MCF 10A (cell line): ENCODE measurements around the gene ITPRIP. TPM values are rescaled to one million over a fixed set of nuclear protein-coding genes. Genes with fewer than 3 reads are reported as not detected.

Experiments used
- BruUV-seq: library from RNA; stranded (reverse); fragments of 400-500 nt; replicated peaks from 2 replicates; lab custom pipeline; 2021; lab: Mats Ljungman, UMichigan
- CTCF ChIA-PET: fragments of 300-600 bp; sonication (Branson Sonifier 250); formaldehyde crosslinking; extraction: SDS; loops from one replicate; lab custom pipeline; 2021; ENCODE audit warnings: antibody characterized with exemption, inconsistent platforms; lab: Yijun Ruan, JAX
- POLR2A ChIA-PET: fragments of 300-600, 350-650 bp; sonication (Branson Sonifier 250); formaldehyde crosslinking; extraction: SDS; loops from one replicate; lab custom pipeline; 2020; ENCODE audit warnings: antibody characterized with exemption, inconsistent platforms; lab: Yijun Ruan, JAX
- DNase-seq: peaks from one replicate; pipeline ENCODE4 v3.0.0-alpha.2; 2018; ENCODE audit not compliant: unreplicated experiment
- H3K27ac Mint-ChIP-seq: one replicate; pipeline ENCODE4 v1.8.0; 2022; ENCODE audit warnings: mild to moderate bottlenecking, low read depth, mixed read lengths; ENCODE audit not compliant: unreplicated experiment
- H3K27me3 Mint-ChIP-seq: one replicate; pipeline ENCODE4 v1.8.0; 2022; ENCODE audit warnings: mixed read lengths; ENCODE audit not compliant: insufficient read depth, unreplicated experiment
- H3K36me3 Mint-ChIP-seq: one replicate; pipeline ENCODE4 v1.8.0; 2022; ENCODE audit warnings: mild to moderate bottlenecking, moderate library complexity, mixed read lengths; ENCODE audit not compliant: insufficient read depth, unreplicated experiment
- H3K4me1 Mint-ChIP-seq: one replicate; pipeline ENCODE4 v1.8.0; 2022; ENCODE audit warnings: mixed read lengths; ENCODE audit not compliant: insufficient read depth, unreplicated experiment
- H3K4me3 Mint-ChIP-seq: one replicate; pipeline ENCODE4 v1.8.0; 2022; ENCODE audit warnings: mild to moderate bottlenecking, moderate library complexity, mixed read lengths; ENCODE audit not compliant: unreplicated experiment
- H3K9me3 Mint-ChIP-seq: one replicate; pipeline ENCODE4 v1.8.0; 2022; ENCODE audit warnings: mixed read lengths; ENCODE audit not compliant: unreplicated experiment
- intact Hi-C: fragments of 100-400 bp; cut with micrococcal nuclease; formaldehyde crosslinking; loops from 2 replicates; pipeline ENCODE4 v1.14.1; 2022
- total RNA-seq: library from RNA; stranded (reverse); gene quantifications from 2 replicates; pipeline ENCODE4 v1.2.3, GENCODE V29; 2022
- TF ChIP-seq, protein P1 (sequence below): fragments of 200-600 bp; IDR thresholded peaks from one replicate; pipeline ENCODE4 v1.8.0; 2022; ENCODE audit warnings: antibody characterized with exemption, mild to moderate bottlenecking; ENCODE audit not compliant: unreplicated experiment

ITPRIP gene
- total RNA-seq, 1 experiment from 2014 or later: 29.4 TPM

- CTCF ChIA-PET: interaction anchor here (1.3 to 3.5 kb wide), 5 partner anchors 11 to 336 kb away, joined by 3 to 42 read pairs (median 16); partner anchors contain the start of gene CFAP58
- Mint-ChIP-seq H3K27ac (no peak overlapping the region), H3K4me3 (no peak overlapping the region), H3K36me3 (peaks cover 42% of the 10 kb centered on the region), H3K27me3 (no peaks in the 10 kb centered on the region), H3K4me1 (no peaks in the 10 kb centered on the region), H3K9me3 (no peaks in the 10 kb centered on the region)
- intact Hi-C loops: no loop called here
- POLR2A ChIA-PET: interaction anchor here (1.2 to 2.1 kb wide), 2 partner anchors 9 to 61 kb away, joined by 3 to 7 read pairs; no protein-coding TSS in a partner anchor
- no TSS peak for BruUV-seq
- TF ChIP-seq, protein P1, sequence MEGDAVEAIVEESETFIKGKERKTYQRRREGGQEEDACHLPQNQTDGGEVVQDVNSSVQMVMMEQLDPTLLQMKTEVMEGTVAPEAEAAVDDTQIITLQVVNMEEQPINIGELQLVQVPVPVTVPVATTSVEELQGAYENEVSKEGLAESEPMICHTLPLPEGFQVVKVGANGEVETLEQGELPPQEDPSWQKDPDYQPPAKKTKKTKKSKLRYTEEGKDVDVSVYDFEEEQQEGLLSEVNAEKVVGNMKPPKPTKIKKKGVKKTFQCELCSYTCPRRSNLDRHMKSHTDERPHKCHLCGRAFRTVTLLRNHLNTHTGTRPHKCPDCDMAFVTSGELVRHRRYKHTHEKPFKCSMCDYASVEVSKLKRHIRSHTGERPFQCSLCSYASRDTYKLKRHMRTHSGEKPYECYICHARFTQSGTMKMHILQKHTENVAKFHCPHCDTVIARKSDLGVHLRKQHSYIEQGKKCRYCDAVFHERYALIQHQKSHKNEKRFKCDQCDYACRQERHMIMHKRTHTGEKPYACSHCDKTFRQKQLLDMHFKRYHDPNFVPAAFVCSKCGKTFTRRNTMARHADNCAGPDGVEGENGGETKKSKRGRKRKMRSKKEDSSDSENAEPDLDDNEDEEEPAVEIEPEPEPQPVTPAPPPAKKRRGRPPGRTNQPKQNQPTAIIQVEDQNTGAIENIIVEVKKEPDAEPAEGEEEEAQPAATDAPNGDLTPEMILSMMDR: no peak
- no peak for DNase-seq
Measured at GRCh38 chr10:104286939-104287338, 51.3 kb downstream of the ITPRIP start.

DNA sequence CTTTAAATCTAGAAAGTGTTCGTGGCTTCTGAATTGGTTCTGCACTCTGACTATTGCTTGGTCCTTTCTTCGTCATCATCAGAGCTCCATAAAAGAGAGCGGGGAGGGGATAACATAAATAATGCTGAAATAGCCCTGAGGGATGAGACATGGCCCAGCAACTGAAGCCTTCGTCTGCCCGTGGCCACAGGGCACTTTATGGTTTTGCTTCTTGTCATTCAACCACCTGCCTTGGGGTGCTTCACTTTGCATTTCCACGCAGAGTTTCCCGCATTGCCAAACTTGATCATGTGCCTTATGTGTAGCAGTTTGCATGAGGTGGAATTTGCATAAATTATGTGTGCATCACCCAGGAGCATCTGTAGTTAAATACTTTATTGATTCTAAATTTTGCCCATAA is 53.4 kb downstream of the ITPRIP start:
- Mint-ChIP-seq H3K9me3 (no peaks in the 10 kb centered on the region), H3K4me1 (no peaks in the 10 kb centered on the region), H3K36me3 (peaks cover 42% of the 10 kb centered on the region), H3K4me3 (no peak overlapping the region), H3K27ac (no peak overlapping the region), H3K27me3 (no peaks in the 10 kb centered on the region)
- TF ChIP-seq, protein P1: no peak
- no TSS peak for BruUV-seq
- DNase-seq: no peak
- intact Hi-C loops: no loop called here
- ChIA-PET CTCF (interaction anchor here (0.8 to 3.5 kb wide), 5 partner anchors 9 to 69 kb away, joined by 3 to 42 read pairs (median 16); partner anchors contain the start of gene CFAP58), POLR2A (no interaction called here)

GRCh38 chr10:104281694-104282093 is 56.6 kb downstream of the ITPRIP start:
- Mint-ChIP-seq H3K27me3 (no peaks in the 10 kb centered on the region), H3K4me1 (no peaks in the 10 kb centered on the region), H3K27ac (no peak overlapping the region), H3K9me3 (no peaks in the 10 kb centered on the region), H3K36me3 (peaks cover 51% of the 10 kb centered on the region), H3K4me3 (no peak overlapping the region)
- ChIA-PET POLR2A (no interaction called here), CTCF (interaction anchor here (0.6 to 9.1 kb wide), 5 partner anchors 10 to 197 kb away, joined by 4 to 316 read pairs (median 43); no protein-coding TSS in a partner anchor)
- DNase-seq: no peak
- TF ChIP-seq, protein P1: no peak
- intact Hi-C loops: no loop called here
- BruUV-seq: no TSS peak

- DNase-seq: no peak
- TF ChIP-seq, protein P1: no peak
- Mint-ChIP-seq H3K27me3 (no peaks in the 10 kb centered on the region), H3K9me3 (no peaks in the 10 kb centered on the region), H3K4me1 (peaks cover 7% of the 10 kb centered on the region), H3K4me3 (no peak overlapping the region), H3K27ac (no peak overlapping the region), H3K36me3 (peaks cover 48% of the 10 kb centered on the region)
- BruUV-seq: no TSS peak
- intact Hi-C loops: no loop called here
- ChIA-PET POLR2A (interaction anchor here (1.0 kb wide), 1 partner anchor 24 kb away, joined by 4 read pairs; no protein-coding TSS in a partner anchor), CTCF (interaction anchor here (0.7 to 9.1 kb wide), 4 partner anchors 15 to 71 kb away, joined by 3 to 316 read pairs (median 84); no protein-coding TSS in a partner anchor)
Measured at GRCh38 chr10:104279550-104280259, 58.6 kb downstream of the ITPRIP start.
